ENCODE measurements around the gene DNAH1.
"Not testable (repeated sequence)": the region's sequence is repeated elsewhere in the genome, so short reads cannot be mapped to it uniquely, and the experiment has no call there.

Gene DNAH1

GRCh38 chr3:52313774-52314188 lies 2.3 kb upstream of the DNAH1 start:
- no peak for DNase-seq

DNA sequence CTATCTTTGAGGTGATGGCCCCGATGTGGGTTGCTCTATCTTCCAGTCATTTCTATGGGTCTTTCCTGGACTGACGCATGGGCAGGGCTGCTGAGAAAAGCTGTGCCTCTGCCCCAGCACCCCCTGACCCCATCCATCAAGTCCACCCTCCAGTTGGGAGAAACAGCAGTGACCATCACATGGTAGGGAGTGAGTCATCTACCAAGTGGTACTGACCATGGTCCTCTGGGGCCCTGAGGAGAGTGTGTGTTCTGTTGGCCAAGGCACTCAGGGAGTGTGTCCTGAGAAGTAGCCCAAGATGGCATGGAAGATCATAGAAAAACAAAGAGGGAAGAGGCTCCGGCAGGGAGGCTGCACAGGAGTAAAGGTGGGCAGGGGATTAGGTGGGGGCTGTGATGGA lies 1.6 kb upstream of the DNAH1 start:
- DNase-seq = no peak

- DNase-seq = no peak
These were observed 1.1 kb upstream of the DNAH1 start for GRCh38 chr3:52315006-52315405.

- DNase-seq = peak; percentile 44 to 75
These were observed 1.3 kb downstream of the DNAH1 start for GRCh38 chr3:52317208-52318000.

DNA sequence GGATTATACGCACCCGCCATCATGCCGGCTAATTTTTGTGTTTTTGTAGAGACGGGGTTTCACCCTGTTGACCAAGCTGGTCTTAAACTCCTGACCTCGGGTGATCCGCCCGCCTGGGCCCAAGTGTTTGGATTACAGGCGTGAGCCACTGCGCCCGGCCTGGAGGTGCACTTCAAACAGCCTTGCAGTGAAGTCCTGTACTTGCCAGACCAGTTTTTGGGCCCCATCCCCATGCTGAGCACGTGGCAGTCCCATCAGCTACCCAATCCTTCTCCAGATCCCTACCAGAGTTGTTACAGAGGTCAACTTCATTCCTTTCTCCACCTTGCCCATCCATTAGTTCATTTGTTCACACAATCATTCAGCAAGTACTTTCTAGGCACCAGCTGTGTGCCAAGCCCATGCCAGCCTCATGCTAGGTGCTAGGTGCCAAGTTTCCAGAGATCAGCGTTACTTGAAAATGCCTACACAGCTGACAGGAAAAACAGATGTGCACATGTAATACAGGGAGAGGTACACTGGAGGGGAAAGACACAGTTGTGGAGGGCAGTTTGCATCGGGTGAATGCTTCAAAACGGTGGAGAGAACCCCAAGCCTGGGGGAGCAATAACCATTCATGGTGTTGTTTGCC lies 2.2 kb downstream of the DNAH1 start:
- DNase-seq = no peak

- DNase-seq = no peak
These were observed 3.9 kb downstream of the DNAH1 start for GRCh38 chr3:52319921-52320595.

DNA sequence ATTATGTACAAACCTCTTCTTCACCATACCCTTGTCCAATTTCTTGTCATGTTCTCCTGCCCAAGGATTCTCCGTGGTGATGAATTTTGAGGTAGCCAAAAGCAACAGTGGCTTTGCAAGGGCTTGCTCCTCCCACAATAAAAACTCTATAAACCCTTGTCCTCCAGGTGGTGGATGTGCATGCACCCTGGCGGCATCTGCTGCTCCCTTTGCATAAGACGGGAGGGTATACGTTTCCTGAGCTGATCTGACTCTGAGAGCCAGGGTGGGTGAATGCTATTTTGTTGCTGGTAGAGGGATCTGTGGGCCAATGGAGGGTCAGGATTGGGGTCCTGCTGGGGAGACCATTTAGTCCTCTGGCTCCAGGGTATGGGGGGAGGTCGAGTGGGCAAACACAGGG lies 5.4 kb downstream of the DNAH1 start:
- DNase-seq = no peak

DNA sequence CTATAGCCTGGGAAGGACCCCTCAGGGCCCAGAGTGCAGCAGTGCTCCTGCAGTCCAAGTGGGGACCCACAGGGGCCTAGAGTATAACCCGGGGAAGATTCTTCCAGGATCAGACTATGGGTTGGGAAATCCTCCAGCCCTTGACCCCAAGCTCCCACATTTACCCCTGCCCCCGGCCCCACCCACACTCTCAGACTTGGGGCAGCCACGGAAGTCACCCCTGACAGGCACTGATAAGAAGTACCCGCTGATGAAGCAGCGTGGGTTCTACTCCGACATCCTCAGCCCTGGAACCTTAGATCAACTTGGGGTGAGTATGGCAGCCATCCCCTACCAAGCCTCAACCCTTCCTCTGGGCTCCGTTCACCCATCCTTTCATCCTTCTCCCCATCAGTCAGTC lies 6.3 kb downstream of the DNAH1 start:
- no peak for DNase-seq

GRCh38 chr3:52323526-52324295 lies 7.6 kb downstream of the DNAH1 start:
- no peak for DNase-seq

DNA sequence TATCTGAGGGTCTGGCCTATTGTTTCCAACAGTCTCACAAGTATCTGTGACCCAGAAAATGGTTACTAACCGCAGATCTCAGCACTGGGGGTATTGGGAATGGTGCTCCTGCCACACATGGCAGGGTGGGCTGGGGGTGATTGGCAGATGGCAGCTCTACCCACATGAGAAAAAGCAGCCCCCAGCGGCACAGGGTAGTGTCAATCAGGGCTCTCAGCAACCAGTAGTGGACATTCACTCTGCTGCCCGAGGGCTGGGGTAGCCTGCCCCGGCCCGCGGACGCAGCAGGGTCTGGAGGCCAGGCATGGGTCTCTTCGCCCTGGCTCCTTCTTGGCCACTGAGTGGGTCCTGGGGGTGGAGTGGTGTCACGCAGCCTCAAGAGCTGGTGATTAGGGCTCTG lies 8.6 kb downstream of the DNAH1 start:
- DNase-seq = no peak

- no peak for DNase-seq
These were observed 9.6 kb downstream of the DNAH1 start for GRCh38 chr3:52325686-52326085.

GRCh38 chr3:52326976-52327375 lies 10.9 kb downstream of the DNAH1 start:
- DNase-seq = no peak

- no peak for DNase-seq
These were observed 11.6 kb downstream of the DNAH1 start for GRCh38 chr3:52327486-52328290.

DNA sequence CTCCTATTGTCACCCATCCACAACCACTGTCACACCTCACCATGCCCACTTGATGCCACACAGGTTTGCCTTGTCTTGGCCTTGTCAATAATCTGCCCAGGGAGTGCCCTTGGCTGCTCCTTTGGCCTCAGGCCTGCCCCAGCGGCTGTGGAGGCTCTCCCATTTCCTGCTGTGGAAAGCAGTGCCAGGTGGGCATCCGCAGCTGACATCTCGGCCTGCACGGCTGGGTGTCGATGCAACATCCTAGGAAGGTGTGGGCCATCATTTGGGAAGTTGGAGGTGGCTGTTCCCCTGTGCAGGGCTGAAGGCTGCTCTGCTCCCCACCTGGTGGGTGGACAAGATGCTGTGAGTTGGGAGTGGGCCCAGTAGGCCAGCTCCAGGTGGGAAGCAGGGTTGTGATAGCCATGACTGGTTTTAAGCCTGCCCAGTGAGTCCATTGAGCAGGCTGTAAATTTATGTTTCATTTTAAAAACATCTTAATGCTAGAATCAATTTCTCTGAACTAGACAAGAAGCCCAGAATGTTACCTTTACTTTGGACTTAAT lies 12.5 kb downstream of the DNAH1 start:
- DNase-seq = no peak

DNA sequence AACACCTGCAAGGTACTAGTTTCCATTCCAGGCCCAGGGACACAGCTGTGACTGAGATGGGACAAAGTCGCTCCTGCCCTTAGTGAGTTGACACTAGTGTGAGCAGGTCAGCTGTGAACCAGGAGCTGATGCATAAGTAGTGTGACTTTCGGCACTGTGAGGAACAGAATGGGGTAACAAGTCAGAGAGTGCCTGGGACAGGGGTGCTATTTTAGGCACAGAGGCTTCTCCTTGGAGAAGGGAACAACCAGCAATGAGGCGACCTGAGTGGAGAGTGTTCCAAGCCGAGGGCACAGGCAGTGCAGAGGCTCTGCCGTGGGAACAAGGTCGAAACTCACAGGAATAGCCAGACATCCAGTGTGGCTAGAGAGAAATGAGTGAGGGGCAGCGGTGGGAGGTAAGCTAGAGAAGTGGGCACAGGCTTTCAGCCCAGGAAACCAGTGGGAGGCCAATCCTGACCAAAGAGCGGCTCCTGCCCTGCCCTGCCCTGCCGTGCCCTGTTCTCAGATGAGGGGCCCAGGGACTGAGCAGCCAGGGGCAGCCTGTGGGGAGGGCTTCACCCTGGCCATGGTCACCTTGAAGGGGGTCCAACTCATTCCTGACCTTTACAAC lies 14.2 kb downstream of the DNAH1 start:
- DNase-seq = no peak

- DNase-seq = no peak
These were observed 15.0 kb downstream of the DNAH1 start for GRCh38 chr3:52331091-52331490.

DNA sequence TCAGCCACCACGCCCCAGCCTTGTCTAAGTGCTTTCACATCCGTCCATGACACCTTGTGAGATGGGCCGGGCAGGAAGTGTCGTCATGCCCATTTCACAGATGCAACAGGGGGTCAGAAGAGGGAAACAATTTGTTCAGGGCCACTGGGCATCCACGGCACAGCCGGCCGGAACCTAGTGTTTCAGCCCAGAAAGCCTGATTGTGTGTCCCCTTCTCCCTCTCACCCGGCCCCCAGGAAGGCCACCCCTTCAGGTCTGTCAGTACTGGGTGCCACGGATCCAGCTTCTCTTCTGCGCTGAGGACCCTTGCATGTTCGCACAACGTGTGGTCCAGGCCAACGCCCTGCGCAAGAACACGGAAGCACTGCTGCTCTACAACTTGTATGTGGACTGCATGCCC lies 15.8 kb downstream of the DNAH1 start:
- DNase-seq = no peak

DNA sequence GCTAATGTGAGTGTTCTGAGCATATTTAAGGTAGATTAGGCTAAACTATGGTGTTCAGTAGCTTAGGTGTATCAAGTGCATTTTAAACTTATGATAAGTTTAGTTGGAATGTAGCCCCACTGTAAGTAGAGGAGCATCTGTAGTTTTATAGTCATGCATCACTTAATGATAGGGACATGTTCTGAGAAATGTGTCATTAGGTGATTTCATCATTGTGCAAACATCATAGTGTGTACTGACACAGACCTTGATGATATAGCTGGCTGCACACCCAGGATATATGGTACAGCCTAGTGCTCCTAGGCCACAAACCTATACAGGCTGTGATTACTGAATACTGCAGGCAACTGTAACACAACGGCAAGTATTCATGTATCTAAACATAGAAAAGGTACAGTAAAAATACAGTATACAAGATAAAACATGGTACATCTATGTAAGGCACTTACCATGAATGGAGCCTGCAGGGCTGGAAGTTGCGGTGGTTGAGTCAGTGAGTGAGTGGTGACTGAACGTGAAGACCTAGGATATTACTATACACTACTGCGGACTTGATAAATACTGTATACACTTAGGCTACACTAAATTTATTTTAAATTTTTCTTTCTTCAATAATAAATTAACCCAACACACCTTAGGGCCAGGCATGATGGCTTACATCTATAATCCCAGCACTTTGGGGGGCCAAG lies 17.9 kb downstream of the DNAH1 start:
- peak in 1 of 2 experiments; percentile 1 for DNase-seq

GRCh38 chr3:52338131-52338530 lies 22.0 kb downstream of the DNAH1 start:
- not testable (repeated sequence) for DNase-seq

DNA sequence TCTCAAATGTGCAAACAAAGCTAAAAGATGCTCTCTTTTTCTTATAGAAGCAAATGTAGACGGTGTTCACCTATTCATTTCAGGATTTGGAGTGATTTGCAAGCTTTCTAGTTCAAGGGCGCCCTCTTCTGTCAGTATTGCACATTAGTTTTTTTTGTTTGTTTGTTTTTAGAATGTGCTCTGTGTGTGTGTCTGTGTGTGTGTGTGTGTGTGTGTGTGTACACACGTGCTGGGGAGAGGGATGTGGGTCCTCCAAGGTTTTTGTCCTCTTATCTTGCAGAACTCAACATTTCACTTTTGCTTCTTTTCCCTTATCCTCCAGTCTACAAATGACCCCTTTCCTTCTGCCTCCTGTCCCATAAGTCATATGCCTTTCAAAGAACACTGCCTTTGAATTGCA lies 23.5 kb downstream of the DNAH1 start:
- DNase-seq = peak; percentile 43 to 51

- no peak for DNase-seq
These were observed 25.0 kb downstream of the DNAH1 start for GRCh38 chr3:52341123-52341522.

All from NCI-H1930 (cell line).